Tibial nerve (tissue), 4 donors: ENCODE measurements around the gene PHF2. TPM values are rescaled to one million over a fixed set of nuclear protein-coding genes. Genes with fewer than 3 reads are reported as not detected.
A peak's percentile ranks its signal among the peaks of the same experiment; 100 is the strongest.

Source experiments
- DNase-seq, 2 donors: peaks; one replicate each; pipeline ENCODE4 v3.0.0-alpha.2; 2019; ENCODE audit warnings: low spot score in 2 of 2
- H3K27ac ChIP-seq, 4 donors: fragments of 200-600 bp; sonication (generic) in 3 of 4; one replicate each; pipeline ENCODE4 v1.5.1; 2017 to 2019; ENCODE audit warnings: mild to moderate bottlenecking in 1 of 4
- H3K27me3 ChIP-seq, 2 donors: fragments of 200-600 bp; sonication (generic) in 1 of 2; one replicate each; pipeline versions ENCODE4 v1.5.1 to v1.6.0; 2017 to 2019
- H3K36me3 ChIP-seq, 3 donors: fragments of 200-600 bp; sonication (generic); one replicate each; pipeline ENCODE4 v1.5.1; 2018 to 2019
- H3K4me1 ChIP-seq, 4 donors: fragments of 200-600 bp; sonication (generic) in 3 of 4; one replicate each; pipeline ENCODE4 v1.5.1; 2017 to 2019
- H3K4me3 ChIP-seq, 4 donors: fragments of 200-600 bp; sonication (generic) in 3 of 4; one replicate each; pipeline ENCODE4 v1.5.1; 2017 to 2019; ENCODE audit warnings: mild to moderate bottlenecking in 1 of 4, moderate library complexity in 1 of 4
- H3K9me3 ChIP-seq, 4 donors: fragments of 200-600 bp; sonication (generic) in 3 of 4; one replicate each; pipeline ENCODE4 v1.5.1; 2017 to 2019
- EP300 ChIP-seq, 2 donors: sonication (generic); formaldehyde crosslinking; IDR thresholded peaks; one replicate each; pipeline ENCODE4 v1.6.1; 2017; ENCODE audit warnings: antibody characterized with exemption in 2 of 2, mild to moderate bottlenecking in 1 of 2
- POLR2A ChIP-seq, 2 donors: fragments of 450-650 bp; IDR thresholded peaks; one replicate each; pipeline ENCODE4 v1.6.1; 2017; ENCODE audit warnings: antibody characterized with exemption in 2 of 2, mild to moderate bottlenecking in 2 of 2, moderate library complexity in 2 of 2
- WGBS, 2 donors: methylation state at CpG; one replicate each; pipeline ENCODE4 v1.1.5; 2018; 5-methylcytosine and 5-hydroxymethylcytosine counted together
- total RNA-seq, 4 donors: library from RNA; depleted of rRNA; stranded (reverse); fragments of >200 nt; gene quantifications; one replicate each; pipeline ENCODE4 v1.1.0, GENCODE V29; 2016
- TF ChIP-seq, protein P1 (sequence below), 5 experiments: fragments of 200-600 bp in 3 of 5; fragments of 450-650 bp in 2 of 5; sonication (generic) in 3 of 5; IDR thresholded peaks; one replicate each; pipeline ENCODE4 v1.5.1; 2016 to 2019; ENCODE audit warnings: antibody characterized with exemption in 5 of 5, mild to moderate bottlenecking in 3 of 5, moderate library complexity in 2 of 5

PHF2 gene
- total RNA-seq, 4 donors from 2014 or later = 36.6 to 41.7 (median 38.6) TPM

GRCh38 chr9:93588641-93589609, 12.5 kb downstream of the PHF2 start:
- Histone ChIP-seq H3K4me1 (peaks cover 0 to 85% (median 33%) of the 10 kb centered on the region in 4 donors), H3K4me3 (no peak overlapping the region), H3K27me3 (no peaks in the 10 kb centered on the region), H3K9me3 (peaks cover 0 to 5% (median 0%) of the 10 kb centered on the region in 4 donors), H3K36me3 (no peaks in the 10 kb centered on the region), H3K27ac (peak overlapping the region in 2 of 4 donors; percentile 25 to 36)
- no peak for DNase-seq
- TF ChIP-seq, protein P1, sequence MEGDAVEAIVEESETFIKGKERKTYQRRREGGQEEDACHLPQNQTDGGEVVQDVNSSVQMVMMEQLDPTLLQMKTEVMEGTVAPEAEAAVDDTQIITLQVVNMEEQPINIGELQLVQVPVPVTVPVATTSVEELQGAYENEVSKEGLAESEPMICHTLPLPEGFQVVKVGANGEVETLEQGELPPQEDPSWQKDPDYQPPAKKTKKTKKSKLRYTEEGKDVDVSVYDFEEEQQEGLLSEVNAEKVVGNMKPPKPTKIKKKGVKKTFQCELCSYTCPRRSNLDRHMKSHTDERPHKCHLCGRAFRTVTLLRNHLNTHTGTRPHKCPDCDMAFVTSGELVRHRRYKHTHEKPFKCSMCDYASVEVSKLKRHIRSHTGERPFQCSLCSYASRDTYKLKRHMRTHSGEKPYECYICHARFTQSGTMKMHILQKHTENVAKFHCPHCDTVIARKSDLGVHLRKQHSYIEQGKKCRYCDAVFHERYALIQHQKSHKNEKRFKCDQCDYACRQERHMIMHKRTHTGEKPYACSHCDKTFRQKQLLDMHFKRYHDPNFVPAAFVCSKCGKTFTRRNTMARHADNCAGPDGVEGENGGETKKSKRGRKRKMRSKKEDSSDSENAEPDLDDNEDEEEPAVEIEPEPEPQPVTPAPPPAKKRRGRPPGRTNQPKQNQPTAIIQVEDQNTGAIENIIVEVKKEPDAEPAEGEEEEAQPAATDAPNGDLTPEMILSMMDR (IDR thresholded peaks at IDR 0.05) = no peak
- TF ChIP-seq POLR2A (IDR thresholded peaks at IDR 0.05) = no peak
- no peak for TF ChIP-seq EP300 (IDR thresholded peaks at IDR 0.05)
- WGBS, 2 donors = 73 to 80% methylated on average over 12 of the region's 12 CpGs

- no peaks in the 10 kb centered on the region for H3K27me3 ChIP-seq
- peaks cover 0 to 92% (median 36%) of the 10 kb centered on the region in 4 donors for H3K4me1 ChIP-seq
- TF ChIP-seq, protein P1 (IDR thresholded peaks at IDR 0.05) = no peak
- TF ChIP-seq EP300 (IDR thresholded peaks at IDR 0.05) = no peak
- no peak for TF ChIP-seq POLR2A (IDR thresholded peaks at IDR 0.05)
- H3K4me3 ChIP-seq = no peak overlapping the region
- peak overlapping the region in 2 of 4 donors; percentile 25 to 36 for H3K27ac ChIP-seq
- no peak for DNase-seq
- no peaks in the 10 kb centered on the region for H3K36me3 ChIP-seq
- H3K9me3 ChIP-seq = peaks cover 0 to under 1% (median 0%) of the 10 kb centered on the region in 4 donors
- 13 to 22% methylated on average over 8 of the region's 8 CpGs for WGBS, 2 donors
These were observed 13.3 kb downstream of the PHF2 start for GRCh38 chr9:93589688-93590087.

GRCh38 chr9:93590609-93591234, 14.3 kb downstream of the PHF2 start:
- TF ChIP-seq EP300 (IDR thresholded peaks at IDR 0.05) (no peak), POLR2A (IDR thresholded peaks at IDR 0.05) (no peak)
- TF ChIP-seq, protein P1 (IDR thresholded peaks at IDR 0.05) = no peak
- H3K36me3 ChIP-seq = no peaks in the 10 kb centered on the region
- no peaks in the 10 kb centered on the region for H3K9me3 ChIP-seq
- H3K27ac ChIP-seq = peak overlapping the region in 2 of 4 donors; percentile 28 to 35
- 62 to 71% methylated on average over 8 of the region's 8 CpGs for WGBS, 2 donors
- DNase-seq = no peak
- H3K4me3 ChIP-seq = no peak overlapping the region
- H3K4me1 ChIP-seq = peaks cover 0 to 97% (median 36%) of the 10 kb centered on the region in 4 donors
- no peaks in the 10 kb centered on the region for H3K27me3 ChIP-seq

GRCh38 chr9:93591301-93592007, 15.1 kb downstream of the PHF2 start:
- Histone ChIP-seq H3K4me3 (no peak overlapping the region), H3K4me1 (peaks cover 0 to 96% (median 36%) of the 10 kb centered on the region in 4 donors), H3K27me3 (no peaks in the 10 kb centered on the region), H3K9me3 (no peaks in the 10 kb centered on the region), H3K27ac (peak overlapping the region in 2 of 4 donors; percentile 28 to 35), H3K36me3 (no peaks in the 10 kb centered on the region)
- 55 to 58% methylated on average over 12 to 13 of the region's 13 CpGs for WGBS, 2 donors
- no peak for TF ChIP-seq EP300 (IDR thresholded peaks at IDR 0.05)
- no peak for DNase-seq

GRCh38 chr9:93592008-93592642, 15.7 kb downstream of the PHF2 start:
- WGBS, 2 donors = 89 to 100% methylated on average over 5 to 8 of the region's 8 CpGs
- DNase-seq = no peak

More at GRCh38 chr9:93592008-93592642, 15.7 kb downstream of the PHF2 start:
- peaks cover 0 to 93% (median 36%) of the 10 kb centered on the region in 4 donors for H3K4me1 ChIP-seq
- peak overlapping the region in 1 of 4 donors; percentile 28 for H3K27ac ChIP-seq
- H3K36me3 ChIP-seq = no peaks in the 10 kb centered on the region
- no peaks in the 10 kb centered on the region for H3K9me3 ChIP-seq
- H3K4me3 ChIP-seq = no peak overlapping the region
- no peaks in the 10 kb centered on the region for H3K27me3 ChIP-seq
- no peak for TF ChIP-seq EP300 (IDR thresholded peaks at IDR 0.05)
- TF ChIP-seq, protein P1 (IDR thresholded peaks at IDR 0.05) = no peak
- TF ChIP-seq POLR2A (IDR thresholded peaks at IDR 0.05) = no peak
